Measurements from ENCODE around the gene DTNB. TPM values are rescaled to one million over a fixed set of nuclear protein-coding genes. Genes with fewer than 3 reads are reported as not detected.

Gene DTNB
- total and polyA plus RNA-seq, 10 of the 15 experiments (the other 5 are each of a cell fraction or from before 2014, with no cell fraction given) = 4.5 to 30.6 (median 11.9) TPM

DNA sequence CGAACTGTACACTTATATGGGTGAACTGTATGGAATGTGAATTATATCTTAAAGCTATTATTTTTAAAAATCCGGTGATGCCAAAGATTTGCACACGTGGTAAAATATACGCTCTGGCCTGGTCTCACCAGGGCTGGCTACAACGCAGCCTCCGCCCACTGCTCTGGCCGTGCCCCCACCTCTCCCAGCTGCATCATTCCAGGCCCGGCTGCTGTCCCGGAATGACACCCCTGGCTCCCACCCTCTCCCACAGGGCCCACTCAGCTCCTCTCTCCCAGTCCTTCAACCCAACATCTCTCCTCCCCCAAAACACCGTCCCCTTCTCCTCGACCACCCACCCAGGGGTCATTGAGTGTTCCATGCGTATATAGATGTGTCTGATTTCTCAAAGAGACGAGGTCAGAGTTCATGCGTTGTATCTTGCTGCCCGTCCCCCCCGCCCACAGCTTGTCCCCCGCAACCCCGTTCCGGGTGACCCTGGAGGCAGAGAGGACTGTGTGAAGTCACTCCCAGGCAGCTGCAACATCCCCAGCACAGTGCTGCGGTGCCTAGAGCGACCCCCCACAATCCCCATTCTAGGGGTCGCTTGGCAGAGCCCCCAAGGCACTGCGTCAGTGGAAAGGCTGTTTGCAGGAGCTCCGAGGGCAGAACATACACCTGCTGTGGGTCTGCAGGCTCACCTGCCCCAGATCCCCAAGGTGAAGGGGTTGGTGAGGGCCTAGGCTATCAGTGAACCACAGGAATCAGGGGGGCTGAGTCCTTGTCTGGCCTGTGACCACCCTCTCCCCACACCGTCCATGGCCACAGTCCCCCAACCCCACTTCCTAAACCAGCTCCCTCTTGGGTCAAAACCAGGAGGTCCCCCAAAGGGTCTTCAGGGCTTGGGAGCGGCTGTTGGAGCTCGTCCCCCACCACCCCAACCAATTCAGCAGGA is 345.0 kb downstream of the DTNB start:
- H3K79me2 ChIP-seq (ENCODE audit: control insufficient read depth, insufficient read depth, low read length) = no peaks in the 10 kb centered on the region; the same call in none of the 2 replicates
- POLR2A ChIA-PET = interaction anchor here (0.5 to 0.8 kb wide), 2 partner anchors 9 to 10 kb away, joined by 3 to 4 read pairs; no protein-coding TSS in a partner anchor
- RAD21 ChIA-PET (ENCODE audit: unreplicated experiment) = no interaction called here
- SMC1A ChIA-PET (ENCODE audit: uncharacterized antibody, unreplicated experiment) = no interaction called here
- FAIRE-seq = no peak
- no peak overlapping the region for H3K9ac ChIP-seq (ENCODE audit: control insufficient read depth, insufficient read depth, low read length)
- H3K4me1 ChIP-seq (ENCODE audit: control insufficient read depth, insufficient read depth, low read length) = peaks cover 7% of the 10 kb centered on the region
- H3K27ac ChIP-seq (ENCODE audit: control insufficient read depth, insufficient read depth) = no peak overlapping the region
- intact Hi-C loops (cut with micrococcal nuclease; ENCODE audit: unreplicated experiment) (no loop called here), in situ Hi-C loops (cut with MboI) (no loop called here)
- H2AFZ ChIP-seq (ENCODE audit: control insufficient read depth, low read depth, low read length) = no peak overlapping the region
- BruUV-seq (replicated peaks) = no TSS peak
- H3K4me3 ChIP-seq = no peak overlapping the region
- H3K27me3 ChIP-seq (replicated peaks in 1 of 2; ENCODE audit: control insufficient read depth in 2 of 2, insufficient read depth in 2 of 2, low read length in 1 of 2) = no peaks in the 10 kb centered on the region
- H3K9me3 ChIP-seq (replicated peaks; ENCODE audit: control insufficient read depth, insufficient read depth, low read length) = peaks cover 7% of the 10 kb centered on the region; the same call in 2 of the 3 replicates
- H4K20me1 ChIP-seq (ENCODE audit: control insufficient read depth, insufficient read depth) = peaks cover 4% of the 10 kb centered on the region; the same call in 1 of the 2 replicates
- CTCF ChIA-PET = interaction anchor here (2.6 kb wide), 1 partner anchor 19 kb away, joined by 9 read pairs; no protein-coding TSS in a partner anchor
- TF ChIP-seq EED (IDR thresholded peaks at IDR 0.05; ENCODE audit: low read depth) (no peak), CHD4 (IDR thresholded peaks at IDR 0.05) (no peak), KDM1A (IDR thresholded peaks at IDR 0.05; ENCODE audit: borderline replicate concordance) (no peak), ETV6 (conservative IDR thresholded peaks at IDR 0.05 in 1 of 2, IDR thresholded peaks at IDR 0.05 in 1 of 2; ENCODE audit: borderline replicate concordance in 1 of 2, low read depth in 1 of 2) (no peak), SP1 (IDR thresholded peaks at IDR 0.05; ENCODE audit: low read depth, low read length) (no peak), TARDBP (IDR thresholded peaks at IDR 0.05; ENCODE audit: borderline replicate concordance) (no peak), SREBF1 (IDR thresholded peaks at IDR 0.05; ENCODE audit: low read length) (no peak), YBX1 (IDR thresholded peaks at IDR 0.05) (no peak), KAT2A (conservative IDR thresholded peaks at IDR 0.05; ENCODE audit: control insufficient read depth, low read depth, low read length) (no peak), POLR2AphosphoS5 (IDR thresholded peaks at IDR 0.05; ENCODE audit: low read length) (no peak), ZNF384 (IDR thresholded peaks at IDR 0.05; ENCODE audit: borderline replicate concordance, low read depth, low read length) (no peak), HDGF (IDR thresholded peaks at IDR 0.05) (no peak), DPF2 (IDR thresholded peaks at IDR 0.05) (no peak), SRF (IDR thresholded peaks at IDR 0.05; ENCODE audit: low read depth in 2 of 2, low read length in 2 of 2) (no peak), LARP7 (IDR thresholded peaks at IDR 0.05) (no peak), BHLHE40 (IDR thresholded peaks at IDR 0.05; ENCODE audit: borderline replicate concordance in 1 of 2, low read depth in 2 of 2, low read length in 1 of 2) (no peak), BMI1 (IDR thresholded peaks at IDR 0.05; ENCODE audit: borderline replicate concordance) (no peak)
- TF ChIP-seq, protein P1, sequence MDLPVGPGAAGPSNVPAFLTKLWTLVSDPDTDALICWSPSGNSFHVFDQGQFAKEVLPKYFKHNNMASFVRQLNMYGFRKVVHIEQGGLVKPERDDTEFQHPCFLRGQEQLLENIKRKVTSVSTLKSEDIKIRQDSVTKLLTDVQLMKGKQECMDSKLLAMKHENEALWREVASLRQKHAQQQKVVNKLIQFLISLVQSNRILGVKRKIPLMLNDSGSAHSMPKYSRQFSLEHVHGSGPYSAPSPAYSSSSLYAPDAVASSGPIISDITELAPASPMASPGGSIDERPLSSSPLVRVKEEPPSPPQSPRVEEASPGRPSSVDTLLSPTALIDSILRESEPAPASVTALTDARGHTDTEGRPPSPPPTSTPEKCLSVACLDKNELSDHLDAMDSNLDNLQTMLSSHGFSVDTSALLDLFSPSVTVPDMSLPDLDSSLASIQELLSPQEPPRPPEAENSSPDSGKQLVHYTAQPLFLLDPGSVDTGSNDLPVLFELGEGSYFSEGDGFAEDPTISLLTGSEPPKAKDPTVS (IDR thresholded peaks at IDR 0.05; ENCODE audit: low read depth, low read length) = no peak
- TF ChIP-seq, protein P2, sequence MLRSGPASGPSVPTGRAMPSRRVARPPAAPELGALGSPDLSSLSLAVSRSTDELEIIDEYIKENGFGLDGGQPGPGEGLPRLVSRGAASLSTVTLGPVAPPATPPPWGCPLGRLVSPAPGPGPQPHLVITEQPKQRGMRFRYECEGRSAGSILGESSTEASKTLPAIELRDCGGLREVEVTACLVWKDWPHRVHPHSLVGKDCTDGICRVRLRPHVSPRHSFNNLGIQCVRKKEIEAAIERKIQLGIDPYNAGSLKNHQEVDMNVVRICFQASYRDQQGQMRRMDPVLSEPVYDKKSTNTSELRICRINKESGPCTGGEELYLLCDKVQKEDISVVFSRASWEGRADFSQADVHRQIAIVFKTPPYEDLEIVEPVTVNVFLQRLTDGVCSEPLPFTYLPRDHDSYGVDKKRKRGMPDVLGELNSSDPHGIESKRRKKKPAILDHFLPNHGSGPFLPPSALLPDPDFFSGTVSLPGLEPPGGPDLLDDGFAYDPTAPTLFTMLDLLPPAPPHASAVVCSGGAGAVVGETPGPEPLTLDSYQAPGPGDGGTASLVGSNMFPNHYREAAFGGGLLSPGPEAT (IDR thresholded peaks at IDR 0.05; ENCODE audit: low read depth) = no peak
- H3K4me2 ChIP-seq (ENCODE audit: control insufficient read depth, insufficient read depth) = no peak overlapping the region
- 92% methylated on average over 27 of the region's 27 CpGs for WGBS (ENCODE audit: insufficient coverage, insufficient replicate concordance, low lambda C conversion rate, missing lambda C conversion rate)
- ATAC-seq = no peak
- H3K36me3 ChIP-seq (ENCODE audit: control insufficient read depth in 2 of 2, insufficient read depth in 2 of 2, low read length in 1 of 2) = peaks cover 3 to 8% of the 10 kb centered on the region in 2 experiments; a peak in 3 of 4 replicates
- no peak for DNase-seq (ENCODE audit: low read depth, low spot score)

All from GM12878 (cell line).